ENCODE results near the gene SRD5A3. TPM values are rescaled to one million over a fixed set of nuclear protein-coding genes. Genes with fewer than 3 reads are reported as not detected.

SRD5A3 gene
- 10 to 100 TPM in 2 of 3 donors, 1 to 10 TPM in 1; 7.1 to 21.8 (median 17.8) TPM for polyA plus RNA-seq

DNA sequence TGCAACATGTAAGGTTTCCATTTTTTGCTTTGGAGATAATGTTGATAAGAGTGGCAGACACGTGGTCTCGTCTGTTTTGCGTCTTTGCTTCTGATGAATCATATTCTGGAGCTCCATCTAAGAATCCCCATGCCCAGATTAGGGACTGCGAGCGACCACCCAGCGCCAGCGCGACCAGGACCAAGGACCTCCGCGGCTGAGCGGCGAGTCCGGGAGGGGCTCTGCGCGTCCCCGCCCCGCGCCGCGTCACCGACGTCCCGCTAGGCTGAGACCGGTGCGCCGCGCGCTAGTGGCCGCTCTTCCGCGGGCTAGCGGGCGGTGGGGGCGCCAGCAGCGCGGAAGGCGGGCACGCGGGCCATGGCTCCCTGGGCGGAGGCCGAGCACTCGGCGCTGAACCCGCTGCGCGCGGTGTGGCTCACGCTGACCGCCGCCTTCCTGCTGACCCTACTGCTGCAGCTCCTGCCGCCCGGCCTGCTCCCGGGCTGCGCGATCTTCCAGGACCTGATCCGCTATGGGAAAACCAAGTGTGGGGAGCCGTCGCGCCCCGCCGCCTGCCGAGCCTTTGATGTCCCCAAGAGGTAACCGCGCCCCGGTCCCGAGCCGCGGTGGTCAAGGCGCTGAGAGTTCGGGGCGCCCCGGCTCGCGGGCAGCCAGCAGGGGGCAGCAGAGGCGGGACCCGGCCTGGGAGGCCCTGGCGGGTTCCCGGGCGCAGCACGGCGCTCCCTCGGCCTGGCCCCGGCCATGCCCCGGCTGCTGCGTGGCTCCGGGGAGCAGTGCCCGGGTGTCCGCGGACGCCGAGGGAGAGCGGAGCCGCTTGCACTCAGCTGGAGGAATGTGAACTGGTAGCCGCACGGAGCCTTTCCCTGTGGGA, at the start of gene SRD5A3:
Gene SRD5A3 (plus strand): TSS at position 263 of the 871 bp plus-strand sequence. CDS start 95 bp downstream, at position 358.
- Mint-ChIP-seq H3K4me3 (peak within 1 kb of the TSS; percentile 86 to 92 (median 87)), H3K36me3 (no peaks in the 10 kb centered on the region), H3K27me3 (ENCODE audit: low read depth in 3 of 3) (peaks cover 0 to 5% (median 1%) of the 10 kb centered on the region in 3 donors), H3K27ac (peak within 1 kb of the TSS; percentile 15 to 91 (median 88)), H3K4me1 (peaks cover 12 to 19% of the 10 kb centered on the region in 2 donors), H3K9me3 (no peaks in the 10 kb centered on the region)
- peak; percentile 81 to 86 (median 81) for DNase-seq

DNA sequence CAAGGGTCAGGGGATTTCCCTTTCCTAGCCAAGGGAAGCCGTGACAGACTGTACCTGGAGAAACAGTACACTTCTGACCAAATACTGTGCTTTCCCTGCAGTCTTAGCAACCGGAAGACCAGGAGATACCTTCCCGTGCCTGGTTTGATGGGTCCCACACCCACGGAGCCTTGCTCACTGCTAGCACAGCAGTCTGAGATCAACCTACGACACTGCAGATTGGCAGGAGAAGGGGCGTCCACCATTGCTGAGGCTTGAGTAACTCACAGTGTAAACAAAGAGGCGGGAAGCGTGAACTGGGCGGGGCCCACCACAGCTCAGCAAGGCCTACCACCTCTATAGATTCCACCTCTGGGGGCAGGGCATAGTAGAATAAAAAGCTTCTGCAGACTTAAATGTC, 48.7 kb upstream of the SRD5A3 start:
- no peak overlapping the region for H3K4me3 Mint-ChIP-seq
- H3K27me3 Mint-ChIP-seq (ENCODE audit: low read depth in 3 of 3), result peaks cover 1 to 14% (median 2%) of the 10 kb centered on the region in 3 donors
- H3K36me3 Mint-ChIP-seq, result no peaks in the 10 kb centered on the region
- H3K27ac Mint-ChIP-seq, result no peak overlapping the region
- DNase-seq, result no peak
- no peaks in the 10 kb centered on the region for H3K9me3 Mint-ChIP-seq
- no peaks in the 10 kb centered on the region for H3K4me1 Mint-ChIP-seq

DNA sequence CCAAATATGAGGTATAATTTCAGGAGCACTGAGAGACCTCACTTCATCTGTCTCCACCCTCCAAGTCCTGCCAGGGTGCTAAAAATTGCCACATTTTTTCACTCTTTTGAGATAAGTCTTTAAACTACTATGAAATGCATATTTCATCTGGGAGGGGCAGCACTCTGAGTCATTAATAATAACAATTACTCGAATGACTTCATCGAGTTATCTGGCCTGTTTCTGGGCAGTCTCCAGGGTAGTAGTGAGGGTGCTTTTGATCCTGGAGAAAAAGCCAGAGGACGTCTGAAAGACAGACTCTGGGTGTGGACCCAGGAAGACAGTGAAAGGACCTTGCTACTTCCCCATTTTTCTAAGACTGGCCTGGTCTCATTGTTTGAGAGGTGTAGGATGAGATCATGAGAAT, 42.3 kb upstream of the SRD5A3 start:
- H3K27ac Mint-ChIP-seq, result no peak overlapping the region
- H3K4me3 Mint-ChIP-seq, result no peak overlapping the region
- DNase-seq, result no peak
- no peaks in the 10 kb centered on the region for H3K9me3 Mint-ChIP-seq
- H3K4me1 Mint-ChIP-seq, result no peaks in the 10 kb centered on the region
- peaks cover 0 to 13% (median 2%) of the 10 kb centered on the region in 3 donors for H3K27me3 Mint-ChIP-seq (ENCODE audit: low read depth in 3 of 3)
- H3K36me3 Mint-ChIP-seq, result no peaks in the 10 kb centered on the region

DNA sequence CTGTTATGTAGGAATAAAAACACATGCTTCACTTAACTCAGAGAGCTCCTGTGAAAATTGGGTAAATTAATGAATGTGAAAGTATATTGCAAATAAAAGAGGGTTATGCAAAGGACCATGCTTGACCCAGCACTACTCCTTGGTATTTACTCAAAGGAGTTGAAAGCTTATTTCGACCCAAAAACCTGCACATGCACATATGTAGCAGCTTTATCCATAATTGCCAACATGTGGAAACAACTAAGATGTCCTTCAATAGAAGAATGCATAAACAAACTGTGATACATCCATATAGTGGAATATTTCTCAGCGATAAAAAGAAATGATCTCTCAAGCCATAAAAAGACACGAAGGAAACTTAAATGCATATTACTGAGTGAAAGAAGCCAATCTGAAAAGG, 41.7 kb upstream of the SRD5A3 start:
- no peak for DNase-seq
- Mint-ChIP-seq H3K36me3 (no peaks in the 10 kb centered on the region), H3K27ac (no peak overlapping the region), H3K4me3 (no peak overlapping the region), H3K4me1 (no peaks in the 10 kb centered on the region), H3K27me3 (ENCODE audit: low read depth in 3 of 3) (peaks cover 0 to 13% (median 2%) of the 10 kb centered on the region in 3 donors), H3K9me3 (no peaks in the 10 kb centered on the region)

DNA sequence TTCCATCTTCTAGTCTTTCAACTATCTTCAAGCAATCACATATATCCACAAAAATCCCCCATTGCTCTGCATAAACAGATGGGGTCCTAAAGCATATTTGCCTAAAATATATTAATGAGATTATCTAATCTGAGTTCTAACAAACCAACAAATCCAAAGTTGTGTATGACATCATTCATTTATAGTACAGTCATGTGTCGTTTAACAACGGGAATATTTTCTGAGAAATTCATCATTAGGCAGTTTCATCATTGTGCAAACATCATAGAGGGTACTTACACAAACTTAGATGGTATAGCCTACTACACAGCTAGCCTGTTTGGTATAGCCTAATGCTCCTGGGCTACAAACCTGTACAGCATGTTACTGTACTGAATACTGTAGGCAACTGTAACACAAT, 38.0 kb upstream of the SRD5A3 start:
- H3K4me1 Mint-ChIP-seq, result no peaks in the 10 kb centered on the region
- no peaks in the 10 kb centered on the region for H3K9me3 Mint-ChIP-seq
- no peaks in the 10 kb centered on the region for H3K36me3 Mint-ChIP-seq
- no peak overlapping the region for H3K27ac Mint-ChIP-seq
- peak overlapping the region in 1 of 5 donors; percentile 11 for H3K4me3 Mint-ChIP-seq
- H3K27me3 Mint-ChIP-seq (ENCODE audit: low read depth in 3 of 3), result peaks cover 0 to 2% (median 0%) of the 10 kb centered on the region in 3 donors
- no peak for DNase-seq

- H3K9me3 Mint-ChIP-seq, result no peaks in the 10 kb centered on the region
- no peak for DNase-seq
- no peaks in the 10 kb centered on the region for H3K36me3 Mint-ChIP-seq
- H3K27ac Mint-ChIP-seq, result no peak overlapping the region
- peaks cover 2 to 3% (median 3%) of the 10 kb centered on the region in 3 donors for H3K27me3 Mint-ChIP-seq (ENCODE audit: low read depth in 3 of 3)
- no peaks in the 10 kb centered on the region for H3K4me1 Mint-ChIP-seq
- no peak overlapping the region for H3K4me3 Mint-ChIP-seq
These were observed 34.1 kb upstream of the SRD5A3 start for GRCh38 chr4:55311792-55312488.

DNA sequence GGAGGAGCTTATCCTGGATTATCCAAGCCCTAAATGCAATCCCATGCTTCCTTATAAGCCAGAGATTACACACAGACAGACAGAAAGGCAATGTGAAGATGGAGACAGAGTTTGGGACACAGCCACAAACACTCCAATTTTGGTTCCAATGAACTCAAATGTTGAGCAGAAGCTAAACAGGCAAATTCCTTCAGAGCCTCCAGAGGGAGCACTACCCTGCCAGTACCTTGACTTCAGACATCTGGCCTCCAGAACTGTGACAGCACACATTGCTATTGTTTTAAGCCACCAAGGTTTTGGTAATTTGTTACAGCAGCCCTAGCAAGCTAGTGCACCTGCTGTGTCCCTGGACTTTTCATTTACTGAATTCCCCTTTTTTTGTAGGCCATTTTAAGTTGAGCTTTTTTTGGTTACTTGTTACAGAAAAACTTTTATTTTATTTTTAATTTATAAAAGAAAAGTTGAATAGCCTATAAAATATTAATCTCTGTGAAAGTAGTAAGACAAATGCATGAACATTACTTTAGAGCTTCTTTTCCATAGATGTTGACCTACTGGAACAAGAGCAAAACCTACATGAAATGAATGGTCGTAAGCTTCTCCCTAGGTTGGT, 33.4 kb upstream of the SRD5A3 start:
- peak; percentile 2 to 37 (median 9) for DNase-seq
- peaks cover 2 to 5% (median 3%) of the 10 kb centered on the region in 3 donors for H3K27me3 Mint-ChIP-seq (ENCODE audit: low read depth in 3 of 3)
- peaks cover 0 to 2% (median 0%) of the 10 kb centered on the region in 6 donors for H3K9me3 Mint-ChIP-seq
- no peak overlapping the region for H3K27ac Mint-ChIP-seq
- H3K4me1 Mint-ChIP-seq, result no peaks in the 10 kb centered on the region
- no peaks in the 10 kb centered on the region for H3K36me3 Mint-ChIP-seq
- no peak overlapping the region for H3K4me3 Mint-ChIP-seq

DNA sequence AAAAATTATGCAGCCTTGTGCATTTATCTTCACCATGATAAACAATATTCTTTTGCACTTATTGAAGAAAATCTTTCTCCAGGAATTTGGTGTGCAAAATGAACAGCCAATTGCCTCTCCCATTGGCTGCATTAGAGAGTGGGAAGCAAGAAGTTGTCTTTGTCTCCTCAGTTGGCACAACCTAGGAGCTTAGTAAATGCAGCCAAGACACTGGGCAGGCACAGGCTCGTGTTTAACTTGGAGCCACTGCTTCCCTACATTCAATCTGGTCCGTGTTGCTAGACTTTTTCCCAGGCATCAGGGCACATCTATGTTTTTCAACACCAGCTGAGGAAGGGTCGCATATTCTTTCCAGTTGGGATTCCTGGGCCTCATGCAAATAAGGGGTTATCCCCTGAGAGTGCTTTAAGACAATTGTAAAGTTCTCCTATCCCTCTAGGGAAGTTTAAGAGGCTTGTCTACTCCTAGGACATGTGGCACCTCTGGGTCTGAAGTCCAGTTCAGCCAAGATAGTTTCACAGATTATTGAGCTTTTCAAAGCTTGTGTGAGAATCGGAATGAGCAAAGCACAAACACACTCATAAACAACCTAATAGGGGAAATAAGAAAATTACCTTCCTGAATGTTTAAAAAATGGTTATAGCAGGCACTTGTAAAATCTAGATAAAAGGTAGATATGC, 31.8 kb upstream of the SRD5A3 start:
- DNase-seq, result no peak
- Mint-ChIP-seq H3K4me3 (no peak overlapping the region), H3K27ac (no peak overlapping the region), H3K4me1 (peaks cover 4 to 7% of the 10 kb centered on the region in 2 donors), H3K36me3 (no peaks in the 10 kb centered on the region), H3K27me3 (ENCODE audit: low read depth in 3 of 3) (peaks cover 0 to 5% (median 3%) of the 10 kb centered on the region in 3 donors), H3K9me3 (peaks cover 0 to 2% (median 0%) of the 10 kb centered on the region in 6 donors)

- Mint-ChIP-seq H3K9me3 (peaks cover 0 to 2% (median 0%) of the 10 kb centered on the region in 6 donors), H3K4me3 (no peak overlapping the region), H3K36me3 (no peaks in the 10 kb centered on the region), H3K27me3 (ENCODE audit: low read depth in 3 of 3) (peaks cover 0 to 5% (median 3%) of the 10 kb centered on the region in 3 donors), H3K27ac (no peak overlapping the region), H3K4me1 (peaks cover 4 to 7% of the 10 kb centered on the region in 2 donors)
- DNase-seq, result no peak
These were observed 27.6 kb upstream of the SRD5A3 start for GRCh38 chr4:55318175-55319129.

- H3K27me3 Mint-ChIP-seq (ENCODE audit: low read depth in 3 of 3), result peaks cover 4 to 12% (median 4%) of the 10 kb centered on the region in 3 donors
- no peak overlapping the region for H3K27ac Mint-ChIP-seq
- peaks cover 0 to 2% (median 0%) of the 10 kb centered on the region in 6 donors for H3K9me3 Mint-ChIP-seq
- no peak for DNase-seq
- H3K4me3 Mint-ChIP-seq, result no peak overlapping the region
- no peaks in the 10 kb centered on the region for H3K36me3 Mint-ChIP-seq
- H3K4me1 Mint-ChIP-seq, result peaks cover 4 to 7% of the 10 kb centered on the region in 2 donors
These were observed 24.3 kb upstream of the SRD5A3 start for GRCh38 chr4:55321707-55322264.

DNA sequence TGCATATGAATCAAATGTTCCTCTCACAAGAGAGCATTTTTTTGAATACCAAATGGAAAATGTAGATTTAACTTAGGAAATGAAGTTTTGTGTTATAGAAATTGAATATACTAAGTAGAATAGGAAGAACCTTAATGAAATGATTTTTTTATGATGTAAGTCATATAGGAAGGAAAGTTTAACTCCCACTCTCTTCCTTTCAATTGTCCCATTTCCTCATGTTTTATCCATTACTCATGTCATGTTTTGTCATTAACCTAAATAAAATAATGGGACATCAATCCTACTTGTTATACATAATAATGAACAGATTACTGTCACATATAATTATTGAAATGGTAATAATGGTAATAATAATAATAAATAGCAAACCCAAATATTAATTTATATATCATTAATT, 22.7 kb upstream of the SRD5A3 start:
- Mint-ChIP-seq H3K4me3 (no peak overlapping the region), H3K4me1 (peaks cover 4 to 7% of the 10 kb centered on the region in 2 donors), H3K36me3 (no peaks in the 10 kb centered on the region), H3K9me3 (no peaks in the 10 kb centered on the region), H3K27me3 (ENCODE audit: low read depth in 3 of 3) (peaks cover 4 to 10% (median 6%) of the 10 kb centered on the region in 3 donors), H3K27ac (no peak overlapping the region)
- no peak for DNase-seq

- peaks cover 0 to 7% of the 10 kb centered on the region in 2 donors for H3K4me1 Mint-ChIP-seq
- DNase-seq, result no peak
- no peaks in the 10 kb centered on the region for H3K36me3 Mint-ChIP-seq
- no peak overlapping the region for H3K27ac Mint-ChIP-seq
- H3K4me3 Mint-ChIP-seq, result no peak overlapping the region
- no peaks in the 10 kb centered on the region for H3K9me3 Mint-ChIP-seq
- H3K27me3 Mint-ChIP-seq (ENCODE audit: low read depth in 3 of 3), result peaks cover 4 to 10% (median 6%) of the 10 kb centered on the region in 3 donors
These were observed 19.4 kb upstream of the SRD5A3 start for GRCh38 chr4:55326629-55327028.

Measured in immature natural killer cell (primary cell).